NOMO-1 treated with dmso at 0.1 percent for 144 hours (cell line): ENCODE measurements around the gene HES2.
"Not testable (repeated sequence)": the region's sequence is repeated elsewhere in the genome, so short reads cannot be mapped to it uniquely, and the experiment has no call there.

Experiments
- DNase-seq: peaks from one replicate; lab custom pipeline; 2025; ENCODE audit not compliant: unreplicated experiment; lab: John Stamatoyannopoulos, UW

HES2 gene

GRCh38 chr1:6419804-6420453 is at the start of gene HES2:
Gene HES2 (minus strand): TSS chr1:6419919. CDS start chr1:6419820, 99 bp downstream.
- no peak for DNase-seq

- no peak for DNase-seq
These were observed 49.2 kb upstream of the HES2 start for GRCh38 chr1:6468729-6469461.

- DNase-seq, result no peak
These were observed 48.3 kb upstream of the HES2 start for GRCh38 chr1:6467744-6468688.

- no peak for DNase-seq
These were observed 47.5 kb upstream of the HES2 start for GRCh38 chr1:6467224-6467623.

GRCh38 chr1:6466751-6467150 is 47.0 kb upstream of the HES2 start:
- DNase-seq, result no peak

- no peak for DNase-seq
These were observed 46.3 kb upstream of the HES2 start, which contains the start of gene TNFRSF25 for GRCh38 chr1:6466023-6466422. Gene TNFRSF25 (minus strand): TSS chr1:6466173. CDS start chr1:6466107, 66 bp downstream.

GRCh38 chr1:6465461-6466005 is 45.8 kb upstream of the HES2 start:
- no peak for DNase-seq

- no peak for DNase-seq
These were observed 45.2 kb upstream of the HES2 start for GRCh38 chr1:6464915-6465314.

GRCh38 chr1:6464514-6464836 is 44.8 kb upstream of the HES2 start:
- DNase-seq, result no peak

- no peak for DNase-seq
These were observed 43.3 kb upstream of the HES2 start for GRCh38 chr1:6463120-6463412.

GRCh38 chr1:6462412-6463119 is 42.8 kb upstream of the HES2 start:
- no peak for DNase-seq

- no peak for DNase-seq
These were observed 42.1 kb upstream of the HES2 start for GRCh38 chr1:6461538-6462411.

GRCh38 chr1:6461051-6461530 is 41.4 kb upstream of the HES2 start:
- no peak for DNase-seq

- DNase-seq, result no peak
These were observed 40.8 kb upstream of the HES2 start for GRCh38 chr1:6460301-6461050.

- no peak for DNase-seq
These were observed 40.1 kb upstream of the HES2 start for GRCh38 chr1:6459850-6460265.

GRCh38 chr1:6456800-6457466 is 37.2 kb upstream of the HES2 start:
- DNase-seq, result no peak

- not testable (repeated sequence) for DNase-seq
These were observed 36.2 kb upstream of the HES2 start for GRCh38 chr1:6455752-6456520.
